ENCODE results near the gene RAMP3.

- TF ChIP-seq MGA (IDR thresholded peaks at IDR 0.05) (no peak), SRSF1 (IDR thresholded peaks at IDR 0.05; ENCODE audit: low read depth, low read length) (no peak), ZNF785 (CRISPR knock-in tag; IDR thresholded peaks at IDR 0.05) (no peak), CTCF (IDR thresholded peaks at IDR 0.05 in 2 of 3, conservative IDR thresholded peaks at IDR 0.05 in 1 of 3; ENCODE audit: insufficient read depth in 2 of 3, low read depth in 1 of 3, low read length in 3 of 3) (no peak)
Observed at GRCh38 chr7:45202625-45203024, 45.0 kb downstream of the RAMP3 start.
